ENCODE measurements around the gene CEP76.

DNA sequence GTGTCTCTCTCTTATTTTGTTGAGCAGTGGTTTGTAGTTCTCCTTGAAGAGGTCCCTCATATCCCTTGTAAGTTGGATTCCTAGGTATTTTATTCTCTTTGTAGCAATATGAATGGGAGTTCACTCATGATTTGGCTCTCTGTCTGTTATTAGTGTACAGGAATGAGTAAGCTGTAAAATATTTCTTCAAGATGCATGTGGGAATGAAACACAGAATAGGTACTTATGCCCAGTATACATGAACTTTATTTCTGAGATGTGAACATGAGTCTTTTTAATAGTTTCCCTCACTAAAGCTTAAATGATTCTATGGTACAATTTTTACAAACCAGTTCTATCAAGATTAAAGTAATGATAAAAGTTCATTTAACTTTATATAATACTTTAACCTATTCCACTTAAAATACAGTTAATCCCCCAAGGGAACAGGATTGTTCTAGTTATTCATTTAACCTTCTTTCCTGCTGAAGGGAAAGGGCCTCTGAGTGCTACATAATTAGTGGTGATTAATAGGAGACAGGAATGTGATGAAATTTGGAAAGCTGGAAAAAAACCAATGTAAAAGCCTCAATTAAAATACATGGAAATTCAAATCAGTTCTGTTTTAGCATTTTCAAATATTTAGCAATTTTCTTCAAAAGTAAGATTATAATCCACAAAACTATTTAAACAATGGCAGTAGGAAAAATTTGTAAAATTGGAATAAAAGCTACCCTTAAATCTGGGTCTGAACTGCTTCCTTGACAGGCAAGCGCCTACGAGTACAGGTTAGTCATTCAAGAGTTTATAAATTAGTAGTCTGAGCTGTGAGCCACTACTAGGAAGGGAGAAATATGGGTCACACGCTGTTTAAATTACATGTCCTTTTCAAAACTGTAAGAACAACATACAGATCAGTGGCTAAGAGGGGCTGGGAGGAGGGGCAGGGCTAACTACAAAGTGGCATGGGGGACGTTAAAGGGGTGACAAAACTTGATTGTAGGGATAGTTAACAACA is 73.5 kb downstream of the CEP76 start:
- TF ChIP-seq POLR2AphosphoS5 (IDR thresholded peaks at IDR 0.05; ENCODE audit: low read depth, low read length) (no peak), TAF1 (IDR thresholded peaks at IDR 0.05; ENCODE audit: borderline replicate concordance, insufficient read depth, low read length) (no peak)
